Dermis microvascular lymphatic vessel endothelial cell (primary cell): ENCODE results near the gene SNX30. TPM values are rescaled to one million over a fixed set of nuclear protein-coding genes. Genes with fewer than 3 reads are reported as not detected.
A peak's percentile ranks its signal among the peaks of the same experiment; 100 is the strongest.

Experiments
- DNase-seq, 2 donors: peaks; one replicate each; pipeline versions ENCODE4 v3.0.0 to v3.0.0-alpha.2; 2010; ENCODE audit warnings: low read depth in 2 of 2
- total RNA-seq: library from RNA; depleted of rRNA; stranded (reverse); fragments of >200 nt; gene quantifications from 2 replicates; pipeline ENCODE4 v1.2.1, GENCODE V29; 2014

SNX30 gene
- total RNA-seq, 1 donor from 2014 or later = 5.9 TPM

DNA sequence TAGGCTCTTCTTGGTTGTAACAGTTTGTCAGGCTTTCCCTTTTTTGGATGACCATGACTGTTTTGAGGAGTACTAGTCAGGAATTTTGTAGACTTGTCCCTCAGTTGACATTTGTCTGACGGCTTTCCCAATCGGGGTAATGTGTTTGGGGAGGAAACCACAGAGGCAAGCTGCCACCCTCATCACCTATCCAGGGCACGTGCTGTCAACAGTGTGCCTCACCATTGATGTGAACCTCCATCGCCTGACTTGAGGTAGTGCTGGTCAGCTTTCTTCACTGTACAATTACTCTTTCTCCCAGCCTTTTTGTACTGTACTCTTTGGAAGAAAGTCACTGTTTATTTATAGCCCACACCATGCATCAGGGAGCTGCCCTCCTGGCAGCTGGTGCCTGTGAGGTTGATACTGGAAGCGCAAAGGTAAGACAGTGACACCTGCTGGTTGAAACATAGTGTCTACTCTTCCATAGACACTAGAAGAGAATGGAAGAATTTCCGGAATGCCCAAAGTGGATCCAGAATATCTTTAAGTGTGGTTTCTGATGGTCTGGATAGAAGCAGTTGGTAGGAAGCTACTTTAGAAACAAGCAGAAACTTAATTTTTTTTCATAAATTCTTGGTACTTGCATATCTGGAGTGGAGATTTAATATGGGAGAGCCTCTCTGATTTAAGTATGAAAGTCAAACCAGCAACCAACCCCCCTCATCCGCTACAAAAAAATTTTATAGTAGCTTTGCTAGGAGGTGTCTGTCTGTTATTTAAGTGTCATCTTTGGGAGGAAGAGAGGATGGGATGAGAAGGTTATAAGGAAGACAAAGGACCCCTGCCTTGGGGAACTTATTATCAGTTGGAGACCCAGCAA is 69.3 kb downstream of the SNX30 start:
- DNase-seq = peak; percentile 63 to 69

DNA sequence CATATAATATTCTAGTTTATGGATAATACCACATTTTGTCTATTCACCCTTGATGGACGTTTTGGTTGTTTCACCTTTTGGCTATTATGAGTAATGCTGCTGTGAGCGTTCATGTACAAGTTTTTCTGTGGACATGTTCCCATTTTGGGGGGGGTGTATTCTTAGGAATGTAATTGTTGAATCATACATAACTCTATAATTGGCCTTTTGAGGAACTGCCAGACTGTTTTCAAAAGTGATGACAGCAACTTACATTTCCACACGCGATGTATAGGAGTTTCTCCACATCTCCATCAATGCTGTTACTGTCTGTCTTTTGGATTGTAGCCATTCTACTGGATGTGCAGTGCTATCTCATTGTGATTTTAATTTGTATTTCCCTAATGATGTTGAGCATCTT is 70.3 kb downstream of the SNX30 start:
- DNase-seq = no peak

DNA sequence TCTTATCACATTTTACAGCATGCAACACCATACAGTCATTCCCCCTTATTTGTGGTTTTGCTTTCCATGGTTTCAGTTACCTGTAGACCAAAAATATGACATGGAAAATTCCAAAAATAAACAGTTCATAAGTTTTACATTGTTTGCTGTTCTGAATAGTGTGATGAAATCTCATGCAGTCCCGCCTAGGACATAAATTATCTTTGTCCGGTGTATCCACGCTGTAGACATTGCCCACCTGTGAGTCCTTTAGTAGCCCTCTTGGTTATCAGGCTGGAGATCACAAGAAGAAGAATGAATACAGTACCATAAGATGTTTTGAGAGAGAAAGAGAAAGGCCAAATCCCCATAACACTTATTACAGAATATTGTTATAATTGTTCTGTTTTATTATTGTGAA is 72.1 kb downstream of the SNX30 start:
- no peak for DNase-seq

DNA sequence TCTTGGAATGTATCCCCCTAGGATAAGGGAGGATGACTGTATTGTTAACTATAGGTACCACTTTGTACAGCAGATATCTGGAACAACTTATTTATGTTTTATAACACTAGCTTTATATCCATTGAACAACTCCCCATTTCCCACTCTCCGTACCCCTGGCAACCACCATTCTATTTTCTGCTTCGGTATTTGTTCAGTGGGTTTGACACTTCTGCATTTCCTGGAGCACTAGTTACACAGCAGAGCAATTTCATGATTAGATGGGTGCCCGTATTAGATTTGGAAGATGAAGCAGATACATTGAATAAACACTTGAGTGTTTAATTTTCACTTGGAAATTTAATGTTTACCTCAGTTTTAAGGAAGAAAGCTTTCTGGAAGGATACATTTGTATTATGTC is 72.7 kb downstream of the SNX30 start:
- DNase-seq = no peak

DNA sequence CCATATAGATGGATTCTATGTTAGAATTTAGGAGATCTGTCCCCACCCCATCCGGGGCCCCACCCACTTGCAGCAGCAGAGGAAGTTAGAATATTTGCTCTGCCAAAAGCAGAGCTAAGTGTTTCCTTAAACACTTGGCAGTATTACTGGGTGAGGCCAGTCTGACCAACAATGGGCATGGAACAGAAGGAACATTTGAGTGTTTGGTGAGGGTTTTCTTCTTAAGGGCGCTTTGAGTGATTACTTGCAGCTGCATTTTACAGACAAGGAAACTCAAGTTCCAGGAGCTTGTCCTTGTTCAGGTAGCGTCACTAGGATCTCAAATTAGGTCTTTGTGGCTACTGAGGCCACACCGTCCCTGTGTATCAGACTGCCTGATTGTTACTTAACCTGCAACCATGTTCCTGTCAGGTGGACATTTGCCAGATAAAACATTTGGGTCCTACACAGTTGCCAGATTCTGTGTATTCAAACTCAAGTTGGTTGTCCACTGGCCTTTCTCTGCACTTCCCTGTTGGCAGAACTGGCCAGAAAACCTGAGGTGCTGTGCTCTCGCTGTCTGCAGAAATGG is 80.8 kb downstream of the SNX30 start:
- peak; percentile 24 to 42 for DNase-seq

DNA sequence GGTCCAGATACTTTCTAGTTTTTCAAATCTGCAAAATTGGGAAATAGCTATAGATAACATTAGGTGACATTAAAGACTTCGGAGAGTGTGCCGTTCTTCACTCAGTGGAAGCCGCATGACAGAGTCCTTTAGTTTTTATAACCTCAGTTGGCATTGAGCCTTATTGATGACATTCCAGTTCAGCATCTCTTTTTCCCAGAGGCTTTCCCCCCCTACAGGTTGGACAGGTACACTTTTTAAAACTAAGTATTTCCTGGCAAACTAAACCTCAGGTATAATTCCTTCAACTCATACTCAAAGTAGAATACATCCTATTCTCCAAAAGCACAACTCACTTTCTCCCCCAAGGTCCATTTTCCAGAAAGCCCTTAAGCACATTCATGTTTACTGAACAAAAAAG is 81.4 kb downstream of the SNX30 start:
- no peak for DNase-seq

DNA sequence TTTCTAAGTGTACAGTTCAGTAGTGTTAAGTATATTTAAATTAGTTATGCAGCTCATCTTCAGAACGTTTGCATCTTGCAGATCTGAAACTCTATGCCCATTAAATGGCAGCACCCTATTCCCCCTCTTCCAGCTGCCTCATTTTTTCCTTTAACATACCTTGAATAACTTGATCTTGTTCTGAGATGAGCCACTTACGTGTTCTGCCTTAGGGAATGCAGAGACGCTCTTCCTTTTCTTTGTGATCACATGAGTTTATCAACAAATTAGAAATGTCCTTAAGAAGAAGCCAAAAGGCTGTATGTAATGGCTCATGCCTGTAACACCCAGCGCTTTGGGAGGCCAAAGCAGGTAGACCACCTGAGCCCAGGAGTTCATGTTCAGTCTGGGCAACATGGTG is 82.5 kb downstream of the SNX30 start:
- DNase-seq = no peak

DNA sequence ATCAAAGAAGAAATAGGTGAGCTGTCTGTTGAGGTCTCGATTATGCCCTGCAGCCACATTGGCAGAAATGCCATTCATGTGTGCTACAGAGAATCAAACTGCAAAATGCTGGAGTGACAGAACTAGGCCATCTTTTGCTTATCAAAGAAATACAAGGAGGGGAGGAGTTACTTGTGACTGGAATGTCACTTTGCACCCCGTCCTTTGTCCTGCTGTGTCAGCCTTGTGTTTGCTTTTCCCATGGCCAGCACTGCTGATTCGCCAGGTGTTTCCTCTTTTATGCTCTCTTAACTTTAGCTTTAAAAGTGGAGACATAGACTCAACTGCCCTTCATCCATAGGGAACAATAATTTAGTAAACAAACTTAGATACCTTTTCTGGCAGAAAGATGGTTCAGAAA is 85.8 kb downstream of the SNX30 start:
- DNase-seq = peak; percentile 16 to 51

DNA sequence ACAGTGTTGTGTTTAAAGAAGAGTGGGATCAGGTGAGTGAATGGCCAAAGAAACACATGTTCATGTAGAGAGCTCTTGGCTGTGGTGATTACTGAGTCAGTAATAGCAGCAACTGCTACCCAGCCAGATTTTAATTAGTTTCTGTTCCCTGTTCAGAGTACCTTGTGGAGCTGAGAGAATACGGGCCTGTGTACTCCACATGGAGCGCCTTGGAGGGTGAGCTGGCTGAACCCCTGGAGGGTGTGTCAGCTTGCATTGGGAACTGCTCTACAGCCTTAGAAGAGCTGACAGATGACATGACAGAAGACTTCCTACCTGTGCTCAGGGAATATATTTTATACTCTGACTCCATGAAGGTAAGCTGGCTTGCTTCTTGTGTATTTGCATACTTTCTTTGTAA is 87.8 kb downstream of the SNX30 start:
- no peak for DNase-seq

DNA sequence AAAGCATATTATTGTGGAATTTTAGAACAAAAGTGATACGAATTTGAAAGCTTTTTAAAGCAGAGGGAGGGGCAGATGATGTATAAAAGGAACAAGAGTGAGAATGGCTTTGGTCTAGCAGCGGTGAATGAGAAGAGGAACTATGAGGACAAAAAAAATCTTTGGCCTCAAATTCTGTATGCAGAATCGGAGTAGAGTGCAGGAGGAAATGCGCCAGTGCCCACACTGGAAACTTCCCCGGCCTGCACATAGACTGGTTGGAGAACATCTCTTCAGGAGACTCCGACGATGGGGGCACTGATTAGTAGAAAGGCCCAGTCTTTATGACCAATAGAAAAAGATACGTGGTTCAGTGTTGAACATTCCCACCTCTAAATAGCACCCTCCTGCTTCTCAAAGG is 88.8 kb downstream of the SNX30 start:
- no peak for DNase-seq

DNA sequence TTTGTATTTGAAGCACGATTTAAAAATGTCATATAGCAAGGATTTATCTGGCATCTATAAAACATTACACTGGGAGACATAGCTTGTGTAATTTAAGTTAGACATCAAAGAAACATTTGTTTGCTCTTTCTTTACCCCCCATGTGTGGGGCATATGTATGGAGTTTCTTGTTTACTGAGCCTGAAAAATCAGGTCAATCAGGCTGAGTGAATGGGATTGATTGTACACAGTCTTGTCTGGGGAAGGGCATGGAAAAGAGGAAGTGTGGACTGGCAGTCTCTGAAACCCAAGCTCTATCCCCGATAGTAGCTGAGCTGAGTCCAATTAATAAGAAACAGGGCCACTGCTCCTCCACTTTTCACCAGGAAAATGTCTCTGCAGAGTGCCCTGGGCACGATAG is 90.7 kb downstream of the SNX30 start:
- DNase-seq = no peak

DNA sequence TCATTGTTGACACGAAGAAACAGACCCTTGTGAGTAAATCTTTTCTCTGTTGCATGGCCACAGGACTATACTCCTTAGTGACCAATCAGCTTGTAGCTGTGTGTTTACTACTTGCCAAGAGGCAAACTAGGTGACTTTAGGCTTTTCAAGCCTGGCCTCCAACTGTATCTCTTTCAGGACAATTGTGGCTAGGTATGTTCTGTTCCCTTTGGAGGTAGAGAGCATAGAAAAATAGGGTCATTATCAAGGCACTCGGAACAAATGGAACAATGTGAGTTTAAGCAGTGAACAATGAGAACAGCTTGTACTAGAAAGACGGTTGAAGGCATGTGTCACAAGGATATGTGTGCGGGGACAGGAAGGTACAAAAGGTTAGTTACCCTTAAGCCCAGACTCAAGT is 92.0 kb downstream of the SNX30 start:
- no peak for DNase-seq

DNA sequence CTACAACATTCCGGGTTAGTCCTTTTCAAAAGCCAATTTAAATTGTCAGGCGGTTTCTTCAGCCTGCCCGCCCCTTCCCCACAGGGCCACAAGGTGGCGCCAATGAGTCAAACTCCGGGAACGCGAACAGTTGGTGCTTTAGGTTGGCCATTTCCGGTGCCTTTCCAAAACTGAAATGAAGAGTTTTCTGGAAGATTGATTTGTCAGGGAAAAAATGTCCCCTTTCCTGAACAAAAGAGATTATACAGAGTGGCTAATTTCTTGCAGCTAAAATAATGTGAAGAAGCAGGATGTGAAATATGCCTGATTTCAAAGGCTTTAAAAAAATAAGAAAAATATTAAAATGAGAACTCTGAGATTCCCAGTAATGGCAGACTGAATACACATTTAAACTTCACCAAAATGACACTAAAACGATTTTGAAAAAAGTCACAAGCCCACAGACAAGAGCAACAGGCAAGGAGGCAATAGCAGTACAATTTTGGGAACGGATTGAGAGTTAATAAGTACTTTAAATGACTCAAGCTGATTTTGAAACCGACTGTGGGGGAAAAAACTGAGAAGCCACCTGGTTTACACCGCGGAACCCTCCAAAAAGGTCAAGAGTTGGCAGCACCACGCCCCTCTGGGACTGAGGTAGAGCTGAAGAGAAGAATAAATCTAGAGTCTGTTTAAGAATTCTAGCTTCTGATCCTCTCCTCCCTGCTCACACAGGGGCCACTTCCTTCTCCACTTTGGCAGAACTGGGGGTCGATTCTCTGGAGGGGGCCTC is 94.4 kb downstream of the SNX30 start:
- DNase-seq = peak in 1 of 2 donors; percentile 47

DNA sequence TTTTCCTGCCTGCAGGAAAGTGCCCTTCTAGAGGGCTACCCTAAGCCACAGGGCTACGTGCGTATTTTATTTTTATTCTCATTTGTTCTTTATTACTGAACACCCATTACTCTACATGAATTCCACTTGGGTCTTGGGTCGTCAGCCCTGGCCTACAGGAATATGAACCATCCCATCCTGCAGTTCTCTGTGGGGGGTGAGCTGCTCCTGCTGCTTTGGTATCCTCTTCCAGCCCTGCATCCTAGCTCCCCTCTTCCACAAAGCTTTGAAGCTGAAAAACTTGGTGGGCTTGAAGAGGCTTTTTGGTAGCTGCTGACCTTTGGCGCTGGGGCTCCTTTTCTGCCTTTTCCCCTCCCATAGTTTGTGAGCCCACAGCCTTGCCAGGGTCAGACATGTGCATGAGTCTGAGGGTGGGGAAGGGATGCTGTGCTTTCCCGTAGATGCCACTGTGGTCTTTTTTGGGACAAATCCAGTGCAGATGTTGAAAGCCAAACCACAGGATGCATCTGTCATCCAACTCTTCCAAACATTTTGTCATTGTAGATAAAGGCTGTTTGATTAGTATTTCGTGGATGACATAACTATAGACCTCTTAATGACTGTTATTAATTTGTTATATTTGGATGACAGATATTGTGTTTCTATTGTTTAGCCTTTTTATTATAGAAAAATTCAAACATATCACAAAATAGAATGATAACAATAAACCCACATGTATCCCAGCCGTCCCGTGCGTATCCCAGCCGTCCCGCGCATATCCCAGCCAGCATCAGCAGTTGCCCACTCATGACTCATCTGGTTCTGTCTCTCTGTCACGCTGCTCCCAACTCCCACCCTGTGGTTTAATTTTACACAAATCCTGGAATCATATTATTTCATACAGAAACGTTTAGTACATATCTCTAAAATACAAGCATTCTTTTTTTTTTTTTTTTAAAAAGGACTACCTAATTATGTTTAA is 96.2 kb downstream of the SNX30 start:
- no peak for DNase-seq

DNA sequence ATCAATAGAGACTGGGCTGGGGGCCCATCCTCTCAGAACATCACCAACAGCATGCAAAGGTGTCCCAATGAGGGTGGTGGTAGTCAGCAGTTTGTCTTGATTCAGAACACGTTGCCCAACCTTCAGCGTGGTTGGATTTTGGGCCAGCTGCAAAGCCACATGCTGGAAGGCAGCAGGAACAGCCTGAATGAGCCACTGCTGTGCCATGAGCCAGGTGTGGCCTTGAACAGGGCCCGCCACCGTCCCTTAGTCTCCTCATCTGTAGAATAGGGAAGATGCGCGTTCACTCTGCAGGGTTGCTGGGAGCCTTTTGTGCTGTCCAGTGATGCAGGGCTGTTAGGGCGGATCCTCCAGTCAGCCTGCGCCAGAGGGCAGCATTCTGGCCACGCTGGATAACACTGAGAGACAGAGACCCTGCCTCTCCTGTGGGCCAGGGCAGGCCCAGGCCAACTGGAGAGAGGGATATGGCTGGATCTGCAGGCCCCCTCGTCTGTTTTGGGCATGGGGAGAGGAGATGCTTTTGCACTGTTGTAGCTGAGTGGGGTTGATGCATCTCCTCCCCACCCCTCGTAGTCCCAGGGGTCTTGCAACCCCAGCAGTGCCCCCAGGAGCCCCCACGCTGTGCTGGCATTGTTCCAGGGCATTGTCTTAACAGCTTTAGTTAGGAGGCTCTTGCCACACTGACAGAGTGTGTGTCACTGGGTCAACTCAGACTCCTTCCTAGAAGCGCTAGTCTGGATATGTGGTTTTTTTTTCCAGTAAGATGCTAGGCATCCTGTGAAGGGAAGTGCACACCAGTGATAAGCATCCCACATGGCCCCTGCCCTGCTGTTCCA is 98.0 kb downstream of the SNX30 start:
- DNase-seq = no peak

DNA sequence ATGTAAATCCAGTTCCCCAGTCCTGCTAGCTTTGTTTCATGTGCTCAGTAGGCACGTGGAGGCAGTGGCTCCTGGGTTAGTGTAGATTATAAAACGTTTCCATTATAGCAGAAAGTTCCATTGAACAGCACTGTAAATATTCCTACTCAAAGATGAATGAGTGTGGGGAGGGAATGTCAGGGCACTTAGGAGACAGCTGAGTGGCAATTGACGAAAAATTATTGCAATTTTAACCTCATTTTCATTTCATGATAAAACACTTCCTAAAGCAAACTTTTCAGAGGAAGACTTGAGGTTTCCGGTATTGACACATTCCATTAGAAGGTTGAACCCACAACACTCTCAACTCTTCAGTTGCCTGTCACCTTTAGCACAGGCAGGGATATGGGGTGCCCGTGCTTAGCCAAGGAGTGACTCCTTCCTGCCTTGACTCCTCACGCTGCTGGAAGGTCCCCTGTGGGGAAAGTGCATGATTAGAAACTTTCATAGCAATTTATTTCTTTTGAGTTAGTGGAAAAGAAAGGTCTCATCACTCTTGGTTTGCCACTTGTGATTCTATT is 98.9 kb downstream of the SNX30 start:
- no peak for DNase-seq

DNA sequence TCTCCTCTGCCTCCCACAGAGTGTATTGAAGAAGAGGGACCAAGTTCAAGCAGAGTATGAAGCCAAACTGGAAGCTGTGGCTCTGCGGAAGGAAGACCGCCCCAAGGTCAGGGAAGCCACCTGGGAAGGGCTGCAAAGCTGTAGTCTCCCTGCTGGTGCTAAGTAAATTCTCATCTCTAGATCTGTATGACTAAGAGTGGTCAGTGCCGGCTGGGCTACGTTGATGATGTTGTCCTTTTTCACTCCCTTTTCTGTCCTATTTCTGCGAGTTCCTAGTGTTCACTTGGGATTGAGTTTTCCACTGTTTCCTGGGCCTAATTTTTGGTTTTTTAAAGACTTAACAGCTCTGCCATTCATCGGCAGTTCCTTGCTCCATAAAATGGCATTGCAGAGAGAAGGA is 100.3 kb downstream of the SNX30 start:
- no peak for DNase-seq

DNA sequence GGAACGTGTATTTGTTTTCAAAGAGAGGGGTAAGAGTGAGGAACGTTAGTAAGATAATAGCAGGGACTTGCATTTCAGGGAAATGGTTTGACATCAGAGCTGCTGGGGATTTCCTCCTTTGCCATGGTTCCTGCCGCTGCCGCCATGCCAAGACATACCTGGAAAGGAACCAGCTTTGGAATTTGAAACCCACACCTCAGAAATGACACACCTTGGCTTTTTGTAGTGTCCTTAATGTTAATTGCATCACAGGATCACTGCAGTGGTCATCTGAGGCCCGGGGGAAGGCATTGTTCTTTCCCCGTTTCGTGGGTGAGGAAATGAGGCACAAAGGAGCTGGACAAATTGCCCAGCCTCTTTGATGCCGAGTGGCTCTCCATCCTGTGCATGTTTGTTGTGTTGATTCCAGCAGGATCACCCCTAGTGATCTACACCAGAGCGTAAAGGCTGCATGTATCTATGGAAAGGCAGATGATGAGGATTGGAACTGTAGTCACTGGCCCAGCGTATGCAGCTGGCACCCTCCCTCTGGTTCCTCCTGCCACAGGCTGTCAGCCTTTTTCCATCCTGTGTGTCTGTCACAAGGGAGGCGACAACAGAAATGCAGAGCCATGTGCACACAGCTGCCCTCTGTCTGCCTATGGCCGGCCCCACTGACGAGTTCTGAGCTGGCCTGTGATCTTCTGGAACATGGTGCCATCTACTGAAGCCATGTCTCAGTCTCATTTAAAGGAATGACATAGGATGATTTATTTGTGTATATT is 102.4 kb downstream of the SNX30 start:
- DNase-seq = no peak

DNA sequence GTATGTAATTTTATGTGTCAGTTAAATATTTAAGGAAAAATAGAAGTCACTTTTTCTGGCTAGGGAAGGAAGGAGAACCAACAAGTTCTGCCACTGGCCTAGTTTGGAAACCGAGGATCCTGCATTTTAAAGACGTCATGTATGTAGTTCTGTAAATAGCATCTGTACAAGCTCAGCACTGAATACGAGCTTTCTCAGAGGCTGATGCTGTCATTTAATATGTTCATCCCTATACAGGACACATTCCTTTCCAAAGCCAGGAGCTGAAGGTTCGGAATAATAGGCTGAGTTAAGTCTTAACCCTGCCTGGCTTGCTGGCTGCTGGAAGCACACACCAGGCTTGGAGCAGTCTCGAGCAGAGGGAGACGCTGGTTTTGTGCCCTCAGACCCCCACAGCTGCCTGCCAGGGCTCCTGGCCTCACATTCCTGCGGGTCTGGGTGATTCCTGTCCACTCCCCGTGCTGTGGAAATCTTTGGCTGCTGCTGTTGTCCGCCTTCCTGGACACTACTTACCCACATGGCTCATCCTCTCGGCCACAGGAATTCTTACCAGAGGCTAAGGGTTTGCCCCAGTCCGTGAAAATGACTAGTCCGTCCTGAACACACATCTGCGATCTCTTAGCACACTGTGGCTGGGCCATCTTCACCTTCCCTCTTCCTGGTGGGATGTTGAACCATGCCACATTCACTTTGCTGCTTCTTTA is 103.5 kb downstream of the SNX30 start:
- DNase-seq = no peak
